Liver (tissue), 9 donors: ENCODE data around the gene CNN1. TPM values are rescaled to one million over a fixed set of nuclear protein-coding genes. Genes with fewer than 3 reads are reported as not detected.

Source experiments
- DNase-seq: peaks from one replicate; pipeline ENCODE4 v3.0.0-alpha.2; 2017; ENCODE audit warnings: low spot score
- H3K27ac ChIP-seq, 2 donors: one replicate each; pipeline ENCODE4 v1.7.0; 2013; ENCODE audit warnings: inconsistent platforms in 2 of 2, low read length in 2 of 2, control low read depth in 1 of 2, low read depth in 1 of 2, mild to moderate bottlenecking in 1 of 2
- H3K27me3 ChIP-seq, 4 donors: one replicate each; pipeline versions ENCODE4 v1.6.1 to v1.7.0; 2013; ENCODE audit warnings: low read length in 3 of 4, inconsistent platforms in 1 of 4, mild to moderate bottlenecking in 1 of 4, moderate library complexity in 1 of 4; ENCODE audit not compliant: control insufficient read depth in 4 of 4, insufficient read depth in 4 of 4
- H3K36me3 ChIP-seq, 4 donors: one replicate each; pipeline versions ENCODE4 v1.6.1 to v1.7.0; 2013; ENCODE audit warnings: low read length in 3 of 4, mild to moderate bottlenecking in 3 of 4, low read depth in 1 of 4, moderate library complexity in 1 of 4; ENCODE audit not compliant: control insufficient read depth in 4 of 4, insufficient read depth in 3 of 4
- H3K4me1 ChIP-seq, 4 donors: one replicate each; pipeline versions ENCODE4 v1.6.1 to v1.7.0; 2013; ENCODE audit warnings: low read length in 3 of 4, mild to moderate bottlenecking in 3 of 4, moderate library complexity in 1 of 4; ENCODE audit not compliant: control insufficient read depth in 4 of 4, insufficient read depth in 4 of 4
- H3K4me3 ChIP-seq, 3 donors: one replicate each; pipeline versions ENCODE4 v1.6.1 to v1.7.0; 2013; ENCODE audit warnings: low read length in 3 of 3, control low read depth in 1 of 3, low read depth in 1 of 3, mild to moderate bottlenecking in 1 of 3
- H3K9ac ChIP-seq, 2 donors: one replicate each; pipeline ENCODE4 v1.7.0; 2013; ENCODE audit warnings: low read length in 2 of 2, mild to moderate bottlenecking in 2 of 2, moderate library complexity in 2 of 2, control low read depth in 1 of 2, low read depth in 1 of 2
- H3K9me3 ChIP-seq, 4 donors: one replicate each; pipeline versions ENCODE4 v1.6.1 to v1.7.0; 2013; ENCODE audit warnings: low read length in 3 of 4; ENCODE audit not compliant: control insufficient read depth in 4 of 4
- EGR1 ChIP-seq, 2 donors: IDR thresholded peaks; 2 replicates each; pipeline ENCODE4 v1.6.1; 2016 to 2018; ENCODE audit warnings: antibody characterized with exemption in 2 of 2, low read depth in 2 of 2
- FOXA1 ChIP-seq: IDR thresholded peaks from 2 replicates; pipeline ENCODE4 v1.6.1; 2016; ENCODE audit warnings: antibody characterized with exemption
- GABPA ChIP-seq, 2 donors: IDR thresholded peaks in 1 of 2; conservative IDR thresholded peaks in 1 of 2; 2 replicates each; pipeline ENCODE4 v1.6.1; 2016; ENCODE audit warnings: antibody characterized with exemption in 2 of 2, mild to moderate bottlenecking in 1 of 2, moderate library complexity in 1 of 2
- HNF4A ChIP-seq, 2 donors: conservative IDR thresholded peaks; 2 replicates each; pipeline ENCODE4 v1.6.1; 2016; ENCODE audit warnings: antibody characterized with exemption in 2 of 2, mild to moderate bottlenecking in 2 of 2
- HNF4G ChIP-seq: IDR thresholded peaks from 2 replicates; pipeline ENCODE4 v1.6.1; 2016; ENCODE audit warnings: antibody characterized with exemption
- JUND ChIP-seq, 2 donors: IDR thresholded peaks; 2 replicates each; pipeline ENCODE4 v1.6.1; 2016; ENCODE audit warnings: antibody characterized with exemption in 2 of 2
- NR2F2 ChIP-seq: IDR thresholded peaks from 2 replicates; pipeline ENCODE4 v1.6.1; 2016; ENCODE audit warnings: antibody characterized with exemption
- RAD21 ChIP-seq, 2 donors: IDR thresholded peaks; 2 replicates each; pipeline ENCODE4 v1.6.1; 2016; ENCODE audit warnings: antibody characterized with exemption in 2 of 2, mild to moderate bottlenecking in 2 of 2
- REST ChIP-seq: IDR thresholded peaks from 2 replicates; pipeline ENCODE4 v1.6.1; 2016; ENCODE audit warnings: antibody characterized with exemption, mild to moderate bottlenecking
- RXRA ChIP-seq, 2 donors: IDR thresholded peaks; 2 replicates each; pipeline ENCODE4 v1.6.1; 2017 to 2018; ENCODE audit warnings: antibody characterized with exemption in 2 of 2, mild to moderate bottlenecking in 1 of 2
- SP1 ChIP-seq: IDR thresholded peaks from 2 replicates; pipeline ENCODE4 v1.6.1; 2018; ENCODE audit warnings: antibody characterized with exemption, mild to moderate bottlenecking
- TAF1 ChIP-seq: conservative IDR thresholded peaks from 2 replicates; pipeline ENCODE4 v1.6.1; 2016; ENCODE audit warnings: antibody characterized with exemption, mild to moderate bottlenecking
- YY1 ChIP-seq: IDR thresholded peaks from 2 replicates; pipeline ENCODE4 v1.6.1; 2016; ENCODE audit warnings: antibody characterized with exemption, mild to moderate bottlenecking
- ZBTB33 ChIP-seq: IDR thresholded peaks from 2 replicates; pipeline ENCODE4 v1.6.1; 2016; ENCODE audit warnings: antibody characterized with exemption
- WGBS: extraction: QIAGEN DNeasy Blood & Tissue Kit; methylation state at CpG from one replicate; pipeline ENCODE4 v1.1.7; 2013; 5-methylcytosine and 5-hydroxymethylcytosine counted together
- polyA plus RNA-seq, 2 donors: library from polyadenylated mRNA; stranded (reverse) in 1 of 2; unstranded in 1 of 2; fragments of 200-250 nt in 1 of 2; fragments of >200 nt in 1 of 2; fragmentation: Nextera tagmentation in 1 of 2; extraction: Ambion mirVana in 1 of 2; gene quantifications; one replicate each; pipeline versions ENCODE4 v1.2.1 to v1.2.3, GENCODE V29; 2013 to 2015
- total RNA-seq, 2 donors: library from RNA; depleted of rRNA; stranded (reverse); fragments of >200 nt; gene quantifications; one replicate each; pipeline ENCODE4 v1.2.3, GENCODE V29; 2014
- donor health status: healthy.
- donor health status: healthy.
- donor health status: healthy.
- donor health status: healthy.
- donor health status: healthy.

CNN1 gene
- total and polyA plus RNA-seq, 4 donors = 0.09 to 5.9 (median 2.2) TPM

DNA sequence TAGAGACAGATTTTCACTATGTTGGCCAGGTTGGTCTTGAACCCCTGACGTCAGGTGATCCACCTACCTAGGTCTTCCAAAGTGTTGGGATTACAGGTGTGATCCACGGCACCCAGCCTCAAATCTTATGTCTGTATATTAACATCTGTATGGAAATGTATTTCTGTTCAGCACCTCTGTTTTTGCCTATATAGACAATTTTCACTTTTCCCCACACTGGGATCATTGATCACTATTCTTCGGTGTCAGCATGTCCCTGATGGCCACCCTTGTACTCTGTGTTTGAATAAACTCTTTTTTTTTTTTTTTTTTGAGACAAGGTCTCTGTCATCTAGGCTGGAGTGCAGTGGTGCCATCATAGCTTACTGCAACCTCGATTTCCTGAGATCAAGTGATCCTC lies 55.4 kb downstream of the CNN1 start:
- H3K9me3 ChIP-seq = no peaks in the 10 kb centered on the region
- no peak overlapping the region for H3K27ac ChIP-seq
- 78% methylated on average over 4 of the region's 4 CpGs for WGBS
- H3K27me3 ChIP-seq = no peaks in the 10 kb centered on the region
- H3K36me3 ChIP-seq = no peaks in the 10 kb centered on the region
- H3K9ac ChIP-seq = no peak overlapping the region
- H3K4me3 ChIP-seq = no peak overlapping the region
- H3K4me1 ChIP-seq = peaks cover 0 to 10% (median 2%) of the 10 kb centered on the region in 4 donors
- DNase-seq = no peak
- TF ChIP-seq HNF4G = no peak
- no peak for TF ChIP-seq REST
- no peak for TF ChIP-seq SP1
- TF ChIP-seq GABPA (IDR thresholded peaks at IDR 0.05 in 1 of 2, conservative IDR thresholded peaks at IDR 0.05 in 1 of 2) = no peak
- no peak for TF ChIP-seq ZBTB33
- TF ChIP-seq RXRA (IDR thresholded peaks at IDR 0.05) = no peak
- no peak for TF ChIP-seq JUND (IDR thresholded peaks at IDR 0.05)
- TF ChIP-seq RAD21 (IDR thresholded peaks at IDR 0.05) = no peak
- TF ChIP-seq TAF1 = no peak
- no peak for TF ChIP-seq HNF4A (conservative IDR thresholded peaks at IDR 0.05)

- no peak for DNase-seq
These were observed 57.5 kb downstream of the CNN1 start for GRCh38 chr19:11596156-11596555.

GRCh38 chr19:11597202-11598102 lies 58.8 kb downstream of the CNN1 start, which contains the start of gene ZNF627:
ZNF627 (plus strand) TSS chr19:11597483; CDS start chr19:11597628, 145 bp downstream.
- Histone ChIP-seq H3K27me3 (no peaks in the 10 kb centered on the region), H3K36me3 (no peaks in the 10 kb centered on the region), H3K27ac (peak within 1 kb of the TSS; percentile 75 to 94), H3K9me3 (no peaks in the 10 kb centered on the region), H3K4me1 (peaks cover 0 to 10% (median 2%) of the 10 kb centered on the region in 4 donors), H3K4me3 (peak within 1 kb of the TSS; percentile 70 to 94 (median 76)), H3K9ac (peak within 1 kb of the TSS; percentile 43 to 77)
- WGBS = under 1% methylated on average over 67 of the region's 67 CpGs
- DNase-seq = peak; percentile 99
- TF ChIP-seq RXRA (IDR thresholded peaks at IDR 0.05) = peak in 1 of 2 donors; percentile 26
- no peak for TF ChIP-seq HNF4G
- TF ChIP-seq EGR1 (IDR thresholded peaks at IDR 0.05; ENCODE audit: low read depth in 2 of 2) = no peak
- peak; percentile 94 for TF ChIP-seq REST
- peak; percentile 84 for TF ChIP-seq TAF1
- peak; percentile 85 for TF ChIP-seq SP1
- TF ChIP-seq ZBTB33 = peak; percentile 53
- no peak for TF ChIP-seq JUND (IDR thresholded peaks at IDR 0.05)
- TF ChIP-seq RAD21 (IDR thresholded peaks at IDR 0.05) = peak; percentile 27 to 59
- TF ChIP-seq YY1 = peak; percentile 83
- no peak for TF ChIP-seq NR2F2

More at GRCh38 chr19:11596156-11596555, 57.5 kb downstream of the CNN1 start:
- Histone ChIP-seq H3K36me3 (no peaks in the 10 kb centered on the region), H3K27me3 (no peaks in the 10 kb centered on the region), H3K4me3 (no peak overlapping the region), H3K9ac (no peak overlapping the region), H3K4me1 (peaks cover 0 to 10% (median 2%) of the 10 kb centered on the region in 4 donors), H3K9me3 (no peaks in the 10 kb centered on the region), H3K27ac (no peak overlapping the region)
- no peak for TF ChIP-seq FOXA1
- peak; percentile 23 for TF ChIP-seq NR2F2
- TF ChIP-seq HNF4G = no peak
- 89% methylated on average over 10 of the region's 10 CpGs for WGBS
